IMR-90 (cell line): Measurements from ENCODE around the gene NF2. TPM values are rescaled to one million over a fixed set of nuclear protein-coding genes. Genes with fewer than 3 reads are reported as not detected.

Source experiments
- ATAC-seq: fragments of 200-7000 bp; cut with Tn5 transposase; 2 replicates; pipeline ENCODE4 v1.9.1; 2020; ENCODE audit warnings: low read depth, mild to moderate bottlenecking, moderate library complexity
- BruUV-seq: library from RNA; stranded (reverse); fragments of 400-500 nt; replicated peaks from 2 replicates; lab custom pipeline; 2021; lab: Mats Ljungman, UMichigan
- CTCF ChIA-PET: fragments of 300-600 bp; formaldehyde crosslinking; extraction: SDS; loops from one replicate; lab custom pipeline; 2021; ENCODE audit warnings: antibody characterized with exemption; lab: Yijun Ruan, JAX
- POLR2A ChIA-PET: fragments of 300-600 bp; sonication (Branson Sonifier 250); formaldehyde crosslinking; loops from one replicate; lab custom pipeline; 2022; ENCODE audit warnings: antibody characterized with exemption; ENCODE audit not compliant: unreplicated experiment; lab: Charles Lee
- DNase-seq: peaks from one replicate; pipeline ENCODE4 v3.0.0; 2013
- H2AFZ ChIP-seq: replicated peaks from 2 replicates; pipeline ENCODE3; 2013; ENCODE audit warnings: low read length, mild to moderate bottlenecking; ENCODE audit not compliant: poor library complexity
- H2AK5ac ChIP-seq: 2 replicates; pipeline ENCODE4 v1.6.1; 2013; ENCODE audit warnings: low read depth, low read length, inconsistent platforms
- H2AK9ac ChIP-seq: replicated peaks from 2 replicates; pipeline ENCODE3; 2013; ENCODE audit warnings: mild to moderate bottlenecking, low read depth, low read length, moderate library complexity; ENCODE audit not compliant: poor library complexity
- H2BK120ac ChIP-seq: 2 replicates; pipeline ENCODE4 v1.6.1; 2013; ENCODE audit warnings: low read depth, low read length, inconsistent platforms
- H2BK15ac ChIP-seq: 3 replicates; pipeline ENCODE4 v1.6.1; 2013; ENCODE audit warnings: low read depth, low read length, inconsistent platforms
- H2BK20ac ChIP-seq: 2 replicates; pipeline ENCODE4 v1.6.1; 2013; ENCODE audit warnings: low read depth, mild to moderate bottlenecking, inconsistent platforms, low read length, moderate library complexity
- H2BK5ac ChIP-seq: 2 replicates; pipeline ENCODE4 v1.6.1; 2013; ENCODE audit warnings: mild to moderate bottlenecking, low read depth, low read length, inconsistent platforms; ENCODE audit not compliant: poor library complexity, severe bottlenecking
- H3K14ac ChIP-seq: replicated peaks from 2 replicates; pipeline ENCODE4 v1.6.1; 2013; ENCODE audit warnings: low read depth, low read length, inconsistent platforms
- H3K18ac ChIP-seq: 2 replicates; pipeline ENCODE4 v1.6.1; 2013; ENCODE audit warnings: low read depth, low read length, control low read depth
- H3K23ac ChIP-seq: 2 replicates; pipeline ENCODE4 v1.6.1; 2013; ENCODE audit warnings: low read depth, low read length, inconsistent platforms
- H3K27ac ChIP-seq: 2 replicates; pipeline ENCODE4 v1.5.1; 2013; ENCODE audit warnings: mild to moderate bottlenecking, control low read depth, low read length; ENCODE audit not compliant: insufficient read depth
- H3K27me3 ChIP-seq: 2 replicates; pipeline ENCODE4 v1.6.1; 2013; ENCODE audit warnings: low read length; ENCODE audit not compliant: control insufficient read depth, insufficient read depth
- H3K36me3 ChIP-seq: 2 replicates; pipeline ENCODE4 v1.6.1; 2013; ENCODE audit warnings: low read length, mixed read lengths; ENCODE audit not compliant: control insufficient read depth, insufficient read depth
- H3K4ac ChIP-seq: 2 replicates; pipeline ENCODE4 v1.6.1; 2013; ENCODE audit warnings: low read depth, low read length, inconsistent platforms
- H3K4me1 ChIP-seq: 2 replicates; pipeline ENCODE4 v1.6.1; 2013; ENCODE audit warnings: low read length, mixed read lengths; ENCODE audit not compliant: control insufficient read depth, insufficient read depth
- H3K4me2 ChIP-seq: 2 replicates; pipeline ENCODE4 v1.6.1; 2013; ENCODE audit warnings: low read depth, mild to moderate bottlenecking, control low read depth, low read length, moderate library complexity
- H3K4me3 ChIP-seq: 2 replicates; pipeline ENCODE4 v1.5.1; 2013; ENCODE audit warnings: low read depth, mild to moderate bottlenecking, control low read depth, low read length, moderate library complexity; ENCODE audit not compliant: insufficient read depth
- H3K56ac ChIP-seq: 2 replicates; pipeline ENCODE4 v1.6.1; 2013; ENCODE audit warnings: low read length, inconsistent platforms; ENCODE audit not compliant: insufficient read depth; ENCODE audit errors: extremely low read depth
- H3K79me1 ChIP-seq, 2 experiments: 2 replicates each; pipeline ENCODE4 v1.6.1; 2013; ENCODE audit warnings: low read length in 2 of 2, inconsistent platforms in 1 of 2, low read depth in 1 of 2
- H3K9ac ChIP-seq: 2 replicates; pipeline ENCODE4 v1.6.1; 2013; ENCODE audit warnings: low read depth, low read length, control low read depth
- H3K9me1 ChIP-seq: 2 replicates; pipeline ENCODE4 v1.6.1; 2013; ENCODE audit warnings: low read length, inconsistent platforms; ENCODE audit not compliant: insufficient read depth
- H3K9me3 ChIP-seq: 2 replicates; pipeline ENCODE4 v1.6.1; 2013; ENCODE audit warnings: low read length; ENCODE audit not compliant: control insufficient read depth, insufficient read depth
- H4K20me1 ChIP-seq: 2 replicates; pipeline ENCODE4 v1.6.1; 2013; ENCODE audit warnings: low read length, inconsistent platforms; ENCODE audit not compliant: insufficient read depth
- H4K5ac ChIP-seq: 2 replicates; pipeline ENCODE4 v1.6.1; 2013; ENCODE audit warnings: mild to moderate bottlenecking, low read depth, low read length, control low read depth
- H4K8ac ChIP-seq, 2 experiments: 2 replicates each; pipeline ENCODE4 v1.6.1; 2013; ENCODE audit warnings: low read depth in 2 of 2, low read length in 2 of 2, control low read depth in 1 of 2, inconsistent platforms in 1 of 2
- H4K91ac ChIP-seq: 2 replicates; pipeline ENCODE4 v1.6.1; 2013; ENCODE audit warnings: low read depth, low read length, inconsistent platforms; ENCODE audit not compliant: insufficient read depth
- CEBPB ChIP-seq: IDR thresholded peaks from 2 replicates; pipeline ENCODE4 v1.6.1; 2012; ENCODE audit warnings: low read depth, low read length, improper control_type of control experiment
- CHD1 ChIP-seq: IDR thresholded peaks from 2 replicates; pipeline ENCODE4 v1.6.1; 2012; ENCODE audit warnings: low read depth, low read length, improper control_type of control experiment
- CTCF ChIP-seq: conservative IDR thresholded peaks from 2 replicates; pipeline ENCODE4 v1.5.1; 2012; ENCODE audit warnings: mild to moderate bottlenecking, low read depth, low read length, improper control_type of control experiment
- FOS ChIP-seq: fragments of 150-350 bp; IDR thresholded peaks from 2 replicates; pipeline ENCODE4 v1.6.1; 2016; ENCODE audit warnings: low read depth, low read length
- MAFK ChIP-seq: IDR thresholded peaks from 2 replicates; pipeline ENCODE4 v1.6.1; 2012; ENCODE audit warnings: low read depth, low read length, improper control_type of control experiment
- MAZ ChIP-seq: IDR thresholded peaks from 2 replicates; pipeline ENCODE4 v1.6.1; 2012; ENCODE audit warnings: low read depth, mild to moderate bottlenecking, low read length, improper control_type of control experiment, moderate library complexity, borderline replicate concordance
- NFE2L2 ChIP-seq: fragments of 150-350 bp; IDR thresholded peaks from 2 replicates; pipeline ENCODE4 v1.6.1; 2016; ENCODE audit warnings: low read depth, mild to moderate bottlenecking, low read length
- RCOR1 ChIP-seq: IDR thresholded peaks from 2 replicates; pipeline ENCODE4 v1.6.1; 2012; ENCODE audit warnings: mild to moderate bottlenecking, low read length, improper control_type of control experiment; ENCODE audit not compliant: insufficient replicate concordance
- RFX5 ChIP-seq: IDR thresholded peaks from 2 replicates; pipeline ENCODE4 v1.8.0; 2012; ENCODE audit warnings: low read depth, mild to moderate bottlenecking, low read length, moderate library complexity
- USF2 ChIP-seq: fragments of 150-350 bp; IDR thresholded peaks from 2 replicates; pipeline ENCODE4 v1.6.1; 2017; ENCODE audit warnings: mild to moderate bottlenecking, antibody characterized with exemption, low read length, low read depth
- WGBS, 2 experiments: methylation state at CpG; one replicate each; pipeline versions ENCODE4 v1.1.5 to v1.1.7; 2013; ENCODE audit warnings: missing lambda C conversion rate in 2 of 2; ENCODE audit not compliant: insufficient read length in 1 of 2; ENCODE audit errors: extremely low coverage in 2 of 2; 5-methylcytosine and 5-hydroxymethylcytosine counted together
- dilution Hi-C: fragments of 300-500 bp; cut with HindIII; formaldehyde crosslinking; loops from one replicate; pipeline ENCODE4 v1.14.3; 2018; ENCODE audit warnings: low sequenced_read_pairs; ENCODE audit not compliant: unreplicated experiment
- in situ Hi-C: fragments of 300-500 bp; cut with MboI; formaldehyde crosslinking; loops from 3 replicates; pipeline ENCODE4 v1.14.3; 2019; ENCODE audit warnings: low sequenced_read_pairs, inconsistent platforms, mixed read lengths
- intact Hi-C: fragments of 100-400 bp; cut with micrococcal nuclease; formaldehyde crosslinking; loops from 2 replicates; pipeline ENCODE4 v1.10.0; 2022
- polyA plus RNA-seq, 3 experiments: library from polyadenylated mRNA; depleted of rRNA; stranded (reverse); fragments of >200 nt; gene quantifications; 2 replicates each; pipeline ENCODE4 v1.2.3, GENCODE V29; 2012; ENCODE audit warnings: low replicate concordance in 1 of 3
- total RNA-seq: library from RNA; depleted of rRNA; stranded (reverse); fragments of >200 nt; gene quantifications from 2 replicates; pipeline ENCODE4 v1.2.3, GENCODE V29; 2012

The NF2 gene
- total and polyA plus RNA-seq, 2 of the 4 experiments (the other 2 are of a cell fraction), result 59.0 to 151 TPM

- no peak overlapping the region for H3K4me2 ChIP-seq
- no peaks in the 10 kb centered on the region for H3K79me1 ChIP-seq
- no peak overlapping the region for H2BK120ac ChIP-seq
- H2AK9ac ChIP-seq, result no peak overlapping the region
- H2AK5ac ChIP-seq, result no peak overlapping the region
- peaks cover under 1% of the 10 kb centered on the region; the same call in 1 of the 2 replicates for H3K4me1 ChIP-seq
- no peak for TF ChIP-seq MAFK
- TF ChIP-seq FOS, result no peak
- no peak for TF ChIP-seq NFE2L2
- TF ChIP-seq RFX5, result no peak
- TF ChIP-seq USF2, result no peak
- TF ChIP-seq MAZ, result no peak
- no peak for TF ChIP-seq CHD1
- TF ChIP-seq CEBPB, result no peak
- no peak for TF ChIP-seq CTCF
- no peak for TF ChIP-seq RCOR1
- no peak overlapping the region for H3K4ac ChIP-seq
- ChIA-PET POLR2A (no interaction called here), CTCF (no interaction called here)
- no peak overlapping the region for H3K4me3 ChIP-seq
- H2BK20ac ChIP-seq, result no peak overlapping the region
- no peak overlapping the region for H3K23ac ChIP-seq
- dilution Hi-C loops (no loop called here), in situ Hi-C loops (no loop called here), intact Hi-C loops (no loop called here)
- no peak overlapping the region for H2BK5ac ChIP-seq
- no peak overlapping the region for H3K9ac ChIP-seq
- no peak overlapping the region for H3K18ac ChIP-seq
- H3K36me3 ChIP-seq, result no peaks in the 10 kb centered on the region
- H3K56ac ChIP-seq, result no peak overlapping the region
- H4K91ac ChIP-seq, result no peak overlapping the region
- no peak overlapping the region for H3K27ac ChIP-seq
- no peak overlapping the region for H2BK15ac ChIP-seq
- H4K5ac ChIP-seq, result no peak overlapping the region
- DNase-seq, result no peak
- peaks cover 61% of the 10 kb centered on the region for H3K27me3 ChIP-seq
- H4K8ac ChIP-seq, result no peak overlapping the region
- BruUV-seq, result no TSS peak
- 89% methylated on average over 3 of the region's 15 CpGs; no CpG with 5 or more reads in 1 of the 2 experiments for WGBS, 2 experiments
- 0 out of 2 replicates have a peak, but pooled peaks cover 3% of the 10 kb centered on the region for H4K20me1 ChIP-seq
- no peak overlapping the region for H2AFZ ChIP-seq
- no peak overlapping the region for H3K14ac ChIP-seq
- H3K9me3 ChIP-seq, result no peaks in the 10 kb centered on the region
- no peak for ATAC-seq
- H3K9me1 ChIP-seq, result no peaks in the 10 kb centered on the region
Observed at GRCh38 chr22:29710193-29710592, 106.8 kb downstream of the NF2 start.
